ENCODE data around the gene ADAR. TPM values are rescaled to one million over a fixed set of nuclear protein-coding genes. Genes with fewer than 3 reads are reported as not detected.

ADAR gene
- total RNA-seq, 1 donor from 2014 or later: 61.1 TPM

- no peak for DNase-seq (ENCODE audit: low read depth in 2 of 2)
Observed at GRCh38 chr1:154619181-154619948, 11.4 kb upstream of the ADAR start.

GRCh38 chr1:154616659-154617345, 8.8 kb upstream of the ADAR start:
- peak in 1 of 2 donors; percentile 29 for DNase-seq (ENCODE audit: low read depth in 2 of 2)

DNA sequence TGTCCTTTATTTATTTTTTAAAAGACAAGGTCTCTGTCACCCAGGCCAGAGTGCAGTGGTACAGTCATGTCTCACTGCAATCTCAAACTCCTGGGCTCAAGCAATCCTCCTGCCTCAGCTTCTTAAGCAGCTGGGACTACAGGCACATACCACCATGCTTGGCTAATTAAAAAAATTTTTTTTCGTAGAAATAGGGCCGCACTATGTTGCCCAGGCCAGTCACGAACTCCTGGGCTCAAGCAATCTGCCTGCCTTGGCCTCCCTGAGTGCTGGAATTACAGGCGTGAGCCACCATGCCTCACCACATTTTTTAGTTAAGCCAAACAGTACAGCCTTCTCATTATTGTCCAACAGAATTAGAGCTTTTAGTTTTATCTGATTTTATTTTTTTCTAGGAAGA, 7.4 kb upstream of the ADAR start:
- DNase-seq (ENCODE audit: low read depth in 2 of 2): no peak

GRCh38 chr1:154614901-154615300, 6.9 kb upstream of the ADAR start:
- DNase-seq (ENCODE audit: low read depth in 2 of 2): no peak

DNA sequence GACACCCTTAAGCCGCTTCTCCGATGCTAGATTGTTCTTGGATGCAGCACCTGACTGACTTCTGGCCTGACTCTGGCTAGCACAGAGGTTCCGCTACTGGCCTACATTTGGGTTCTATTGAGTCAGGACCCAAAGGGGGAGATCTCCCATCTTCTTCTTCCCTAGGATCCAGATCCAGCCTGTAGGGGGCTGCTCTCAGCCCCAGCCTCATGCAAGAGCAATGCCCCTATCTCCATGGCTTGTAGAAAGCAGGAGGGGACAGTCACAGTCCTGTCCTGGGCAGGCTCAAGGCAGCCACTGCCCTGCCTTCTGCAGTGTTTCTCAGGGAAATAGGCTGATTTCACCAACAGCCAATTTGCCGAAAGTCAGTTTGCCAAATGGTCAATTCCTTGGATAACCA, 6.3 kb upstream of the ADAR start:
- DNase-seq (ENCODE audit: low read depth in 2 of 2): no peak

DNA sequence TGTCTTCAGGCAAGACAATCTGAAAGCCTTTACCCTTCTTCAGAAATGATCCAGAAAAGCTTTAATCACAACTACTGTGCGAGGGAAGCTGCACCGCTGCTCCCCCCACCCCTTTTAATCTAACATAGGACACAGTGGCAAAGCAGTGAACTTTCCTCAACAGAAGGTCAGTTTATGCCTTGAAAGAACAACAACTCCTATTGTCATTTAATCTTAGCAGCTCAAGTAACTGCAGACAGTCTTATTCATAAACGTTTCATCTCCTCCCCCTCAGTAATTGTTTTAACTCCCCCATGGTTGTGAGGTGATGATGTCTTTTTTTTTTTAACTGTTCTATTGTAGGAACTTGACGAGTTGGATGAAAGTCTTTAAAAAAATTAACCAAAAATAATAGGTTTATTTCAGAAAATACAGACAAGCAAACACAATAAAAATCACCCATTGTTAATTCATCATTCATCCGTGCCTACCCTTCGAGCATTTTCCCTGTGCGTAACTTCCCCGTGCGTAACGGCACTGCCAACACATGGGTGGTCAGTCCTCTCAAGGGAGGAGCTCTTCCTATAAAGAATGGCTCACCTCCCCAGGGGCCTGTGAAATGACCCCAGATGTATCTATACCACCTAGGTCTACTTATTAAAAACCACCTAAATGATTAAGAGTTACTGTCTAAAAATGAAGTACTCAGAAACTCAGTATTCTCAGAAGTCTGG, 3.3 kb upstream of the ADAR start:
- no peak for DNase-seq (ENCODE audit: low read depth in 2 of 2)

DNA sequence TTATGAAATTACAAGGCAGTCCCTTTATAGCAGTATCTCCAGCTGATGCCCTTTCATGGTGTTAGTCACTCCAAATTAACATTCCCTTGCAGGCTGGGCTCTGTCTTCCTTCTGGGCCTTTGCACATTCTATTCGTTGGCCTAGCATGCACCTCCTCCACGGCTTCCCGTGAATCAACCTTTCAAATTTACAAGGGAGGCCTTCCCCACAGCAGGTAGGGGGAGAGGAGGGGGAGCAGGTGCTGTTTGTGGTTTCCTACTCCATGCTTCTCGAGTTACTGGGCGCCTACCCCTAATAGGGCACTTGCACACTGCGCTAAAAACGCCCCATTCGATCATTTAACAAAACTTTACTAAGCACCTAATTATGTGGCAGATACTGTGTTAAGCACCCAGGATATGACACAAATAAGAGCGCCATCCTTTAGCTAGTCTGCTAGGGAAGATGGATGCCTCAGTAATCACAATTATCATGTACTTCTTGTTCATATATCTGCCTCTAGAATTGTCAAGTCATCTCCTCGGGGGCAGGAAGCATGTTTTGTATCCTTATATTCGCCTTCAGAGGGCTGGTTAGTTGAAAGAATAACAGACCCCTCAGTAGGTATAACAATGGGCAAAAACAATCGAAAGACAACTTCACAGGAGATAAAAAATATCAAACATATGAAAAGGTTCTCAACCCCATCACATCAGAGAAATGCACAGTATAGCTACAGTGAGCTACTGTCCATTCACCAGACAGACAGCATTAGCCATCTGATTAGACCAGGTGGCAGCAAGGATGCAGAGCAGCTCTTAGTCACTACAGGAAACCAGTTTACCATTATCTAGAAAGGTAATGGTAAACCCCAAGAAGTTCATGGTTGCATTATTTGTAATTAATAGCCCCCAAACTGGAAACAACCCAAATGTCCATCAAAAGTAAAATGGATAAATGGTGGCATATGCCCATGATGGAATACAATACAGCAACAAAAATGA, 1.7 kb upstream of the ADAR start:
- DNase-seq (ENCODE audit: low read depth in 2 of 2): no peak

DNA sequence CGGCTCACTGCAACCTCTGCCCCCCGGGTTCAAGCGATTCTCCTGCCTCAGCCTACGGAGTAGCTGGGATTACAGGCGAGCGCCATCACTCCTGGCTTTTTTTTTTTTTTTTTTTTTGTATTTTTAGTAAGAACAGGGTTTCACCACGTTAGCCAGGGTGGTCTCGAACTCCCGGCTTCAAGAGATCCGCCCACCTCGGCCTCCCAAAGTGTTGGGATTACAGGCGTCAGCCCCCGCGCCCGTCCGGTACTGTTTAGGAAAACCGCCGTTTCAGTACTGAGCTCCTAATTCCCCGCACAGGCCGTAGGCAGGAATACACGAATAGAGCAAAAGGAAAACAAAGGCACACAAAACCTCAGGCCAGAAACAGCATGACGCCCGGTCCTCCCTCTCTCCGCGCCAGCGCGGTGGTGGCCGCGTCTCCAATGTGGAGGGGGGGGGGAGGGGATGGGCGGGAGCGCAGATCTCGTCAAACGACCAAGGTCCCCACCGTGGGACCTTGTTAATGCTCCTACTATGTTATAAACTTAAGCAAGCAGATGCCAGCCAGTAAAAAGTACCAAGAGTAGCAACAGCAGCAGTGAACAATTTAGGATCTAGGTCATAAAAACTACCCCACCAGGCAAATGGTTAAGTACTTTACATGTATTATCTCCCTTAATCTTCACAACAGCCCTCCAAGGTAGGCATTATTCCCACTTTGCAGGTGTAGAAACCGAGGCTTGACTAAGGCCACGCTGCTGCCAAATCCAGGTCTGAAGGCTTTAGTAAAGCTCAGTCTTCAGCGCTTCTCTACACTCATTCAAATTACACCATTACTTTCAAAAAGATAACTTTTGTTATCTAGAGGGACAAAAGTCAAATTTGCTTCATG, 648 bp upstream of the ADAR start:
- peak; percentile 60 to 71 for DNase-seq (ENCODE audit: low read depth in 2 of 2)

- DNase-seq (ENCODE audit: low read depth in 2 of 2): peak in 1 of 2 donors; percentile 52
Observed at GRCh38 chr1:154607106-154607608, 829 bp downstream of the ADAR start.

DNA sequence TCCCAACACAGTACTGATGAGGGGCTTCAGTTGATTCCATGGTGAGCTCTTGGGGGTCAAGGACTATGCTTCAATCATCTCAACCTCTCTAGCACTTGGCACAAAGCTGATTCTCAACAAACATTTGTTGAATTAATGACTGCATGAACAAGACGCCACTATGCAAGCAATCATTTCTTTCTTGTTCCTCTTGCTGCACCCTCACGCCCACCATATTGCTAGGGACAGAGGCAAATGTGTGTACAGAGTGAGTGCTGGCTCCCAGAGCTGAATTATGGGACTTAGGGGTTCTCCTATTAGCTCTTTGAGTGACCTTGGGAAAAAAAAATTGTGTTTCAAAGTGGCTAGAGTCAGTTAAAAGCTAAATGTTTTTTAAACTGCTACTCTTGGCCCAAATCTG, 2.5 kb downstream of the ADAR start:
- no peak for DNase-seq (ENCODE audit: low read depth in 2 of 2)

DNA sequence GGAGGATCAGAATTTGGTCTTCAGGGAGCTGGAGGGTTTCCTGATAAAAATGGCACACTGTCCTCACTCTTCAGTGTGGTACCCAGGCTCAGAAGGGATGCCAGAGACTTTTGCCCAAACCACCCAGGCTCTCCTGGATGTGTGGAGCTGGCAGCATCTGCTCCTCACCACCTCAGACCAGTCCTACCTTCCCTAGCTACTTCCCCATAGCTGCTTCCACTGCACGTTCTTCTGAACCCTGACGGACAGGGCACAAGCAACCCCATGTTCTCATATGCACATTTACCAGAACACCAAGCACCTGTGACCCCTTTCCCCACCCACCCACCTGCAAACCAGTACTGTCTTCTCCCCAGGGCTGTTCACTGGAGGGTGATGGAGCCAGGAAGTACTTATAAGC, 4.7 kb downstream of the ADAR start:
- no peak for DNase-seq (ENCODE audit: low read depth in 2 of 2)

DNA sequence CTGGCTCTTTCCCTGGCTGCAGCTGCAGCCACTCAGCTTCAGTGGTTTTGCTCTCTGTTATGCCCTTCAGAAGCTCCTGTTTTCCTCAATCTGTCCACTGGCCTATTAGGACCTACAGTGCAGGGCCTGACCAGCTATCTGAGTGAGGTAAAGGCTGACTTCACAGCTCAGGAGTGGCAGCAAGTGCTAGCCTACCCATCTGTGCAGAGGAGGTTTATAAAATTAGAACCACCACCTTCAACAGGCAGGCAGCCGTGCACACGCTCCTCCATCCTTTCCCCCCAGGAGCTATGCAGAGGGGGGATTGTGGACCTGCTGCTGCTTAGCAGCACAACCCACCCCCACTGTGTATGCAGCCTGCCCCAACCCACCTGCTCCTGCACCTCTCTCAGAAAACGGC, 8.3 kb downstream of the ADAR start:
- no peak for DNase-seq (ENCODE audit: low read depth in 2 of 2)

GRCh38 chr1:154598871-154599635, 8.9 kb downstream of the ADAR start:
- DNase-seq (ENCODE audit: low read depth in 2 of 2): peak in 1 of 2 donors; percentile 24

GRCh38 chr1:154595621-154596020, 12.4 kb downstream of the ADAR start:
- DNase-seq (ENCODE audit: low read depth in 2 of 2): no peak

- DNase-seq (ENCODE audit: low read depth in 2 of 2): no peak
Observed at GRCh38 chr1:154594811-154595210, 13.2 kb downstream of the ADAR start.

DNA sequence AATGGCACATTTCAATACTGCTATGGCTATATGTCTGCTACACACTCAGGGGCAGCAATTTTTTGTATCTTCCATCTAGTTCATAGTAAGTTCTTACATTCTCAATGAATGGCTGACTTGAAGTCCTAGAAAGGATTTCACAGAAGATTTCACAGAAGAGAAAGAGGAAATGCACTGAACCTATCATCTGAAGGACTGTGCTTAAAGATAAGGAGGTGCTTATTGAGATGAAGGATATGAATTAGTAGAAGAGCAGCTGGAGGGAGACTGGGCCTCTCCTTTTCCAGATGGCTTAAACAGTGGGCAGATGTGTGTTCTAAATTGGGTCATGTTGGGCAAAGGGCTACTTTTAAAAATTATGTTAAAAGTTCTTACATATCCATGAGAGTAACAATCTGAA, 14.6 kb downstream of the ADAR start:
- no peak for DNase-seq (ENCODE audit: low read depth in 2 of 2)

DNA sequence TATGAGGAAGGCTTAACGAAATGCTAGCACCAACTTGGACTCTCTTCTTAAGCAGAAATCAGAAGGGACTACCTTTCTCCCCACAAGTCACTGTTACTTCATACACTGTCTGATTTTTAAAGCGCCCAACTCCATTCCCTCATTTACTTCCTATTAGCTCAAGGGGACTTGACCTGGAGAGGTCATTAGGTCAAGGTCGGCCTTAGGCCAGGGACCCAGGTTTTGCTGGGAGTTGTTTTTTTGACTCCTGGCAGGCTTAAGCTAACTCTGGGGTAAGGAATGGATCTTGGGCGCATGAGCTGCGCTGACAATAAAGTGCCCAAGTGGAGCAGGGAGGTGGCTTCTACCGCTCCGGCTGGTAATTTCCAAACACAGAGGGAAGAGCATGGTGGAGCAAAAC, 16.8 kb downstream of the ADAR start:
- no peak for DNase-seq (ENCODE audit: low read depth in 2 of 2)

DNA sequence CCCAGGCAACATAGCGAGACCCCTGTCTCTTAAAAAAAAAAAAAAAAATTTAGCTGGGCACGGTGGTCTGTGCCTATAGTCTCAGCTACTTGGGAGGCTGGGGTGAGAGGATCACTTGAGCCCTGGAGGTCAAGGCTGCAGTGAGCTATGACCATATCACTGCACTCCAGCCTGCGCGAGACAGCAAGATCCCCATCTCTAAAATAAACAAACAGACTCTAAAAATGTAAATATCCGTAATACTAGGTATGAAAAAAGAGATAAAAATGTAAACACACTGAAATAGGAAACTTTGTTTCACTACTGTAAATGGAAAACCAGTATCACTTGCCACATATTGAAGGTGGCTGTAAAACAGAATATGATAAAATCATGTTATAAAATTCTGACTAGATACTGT, 17.2 kb downstream of the ADAR start:
- no peak for DNase-seq (ENCODE audit: low read depth in 2 of 2)

DNA sequence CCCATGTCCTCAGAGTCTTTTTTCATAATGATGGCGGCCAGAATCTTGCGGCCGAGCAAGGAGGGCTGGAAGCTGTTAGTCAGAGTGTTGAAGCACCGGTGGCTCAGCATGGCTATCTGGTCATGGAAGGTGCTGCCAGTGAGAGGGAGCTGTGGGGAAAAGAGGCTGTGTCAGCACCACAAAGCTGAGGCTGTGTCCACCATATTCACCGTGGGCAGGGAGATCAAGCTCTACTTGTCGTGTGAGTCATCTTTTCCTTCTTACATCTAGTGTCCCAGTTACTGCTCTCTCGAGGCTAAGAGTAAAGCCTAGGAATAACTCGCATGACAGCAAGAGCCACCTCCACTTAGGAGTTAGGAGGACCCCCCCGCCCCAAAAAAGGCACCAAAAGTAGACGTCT, 18.2 kb downstream of the ADAR start:
- DNase-seq (ENCODE audit: low read depth in 2 of 2): no peak
